Fibroblast of upper back skin (primary cell): ENCODE results near the gene CD300A.

ENCODE experiments used
- DNase-seq: peaks from one replicate; pipeline ENCODE4 v3.0.0-alpha.2; 2013

CD300A gene

DNA sequence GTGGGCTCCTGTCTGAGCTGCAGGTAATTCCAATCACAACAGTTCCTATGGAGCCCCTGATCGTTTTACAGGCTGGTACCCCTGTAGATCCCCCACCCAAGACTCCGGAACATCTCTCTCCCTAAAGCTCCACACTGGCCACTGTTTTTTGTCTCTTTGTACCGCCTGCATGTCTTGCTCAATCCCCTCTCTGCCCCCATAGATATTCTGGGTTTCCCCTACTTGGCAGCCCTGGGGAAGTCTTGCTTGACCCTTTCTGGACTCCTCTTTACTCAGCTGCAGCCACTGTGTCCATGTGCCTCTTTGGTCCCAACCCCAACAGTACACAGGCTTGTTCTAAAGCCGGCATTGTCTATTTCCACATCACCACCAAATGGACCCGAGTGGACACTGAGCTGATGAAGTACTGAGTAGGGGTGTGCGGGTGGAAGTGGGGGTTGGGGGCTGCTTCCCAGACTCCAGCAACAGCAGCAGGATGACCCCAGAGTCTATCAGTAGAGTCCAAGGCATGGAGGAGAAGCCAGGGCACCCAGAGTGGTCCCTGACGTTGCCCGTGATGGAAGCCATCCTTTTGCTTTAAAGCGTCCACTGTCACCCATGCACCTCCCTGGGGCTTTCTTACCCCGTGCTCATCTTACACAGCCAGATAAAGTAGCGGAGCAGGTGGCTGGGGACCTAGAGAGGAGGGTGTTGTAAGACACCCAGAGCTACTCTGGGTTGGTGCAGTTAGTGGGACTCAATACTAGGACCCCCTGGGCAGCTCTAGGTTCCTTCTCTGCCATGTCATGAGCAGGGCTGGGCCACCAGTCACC, 58.4 kb downstream of the CD300A start:
- DNase-seq: no peak

DNA sequence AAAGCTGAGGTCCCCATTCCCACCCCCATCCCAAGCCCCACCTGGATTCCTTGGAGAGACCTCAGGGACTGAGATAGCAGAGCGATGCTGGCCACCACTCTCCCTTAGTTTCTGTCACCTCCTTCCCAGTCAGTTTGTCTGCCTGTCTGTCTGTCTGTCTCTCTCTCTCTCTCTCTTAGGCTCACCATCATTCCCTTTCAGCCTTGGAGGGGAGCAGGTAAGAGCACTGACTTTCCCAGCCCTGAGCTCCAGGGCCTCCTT, 59.0 kb downstream of the CD300A start:
- DNase-seq: no peak

DNA sequence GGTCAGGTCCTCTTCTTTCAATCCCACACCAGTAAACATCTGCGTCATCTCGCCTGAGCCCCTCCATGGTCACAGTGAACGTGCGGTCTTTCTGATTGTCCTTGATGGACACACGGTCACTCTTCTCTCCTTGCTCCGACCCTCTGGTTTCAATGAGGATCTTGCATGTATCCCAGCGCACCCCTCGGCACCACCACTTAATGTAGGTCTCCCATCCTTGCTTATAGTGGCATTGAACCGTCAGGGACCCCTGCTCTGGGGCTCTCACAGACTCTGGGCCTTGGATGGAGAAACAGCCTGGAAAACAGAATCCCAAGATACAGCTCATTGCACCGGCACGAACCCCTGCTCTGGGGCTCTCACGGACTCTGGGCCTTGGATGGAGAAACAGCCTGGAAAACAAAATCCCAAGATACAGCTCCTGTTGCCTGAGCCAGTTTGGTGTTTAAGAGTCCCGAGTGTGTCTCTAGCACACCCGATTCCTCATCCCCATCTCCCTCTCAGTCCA, 59.4 kb downstream of the CD300A start:
- no peak for DNase-seq

DNA sequence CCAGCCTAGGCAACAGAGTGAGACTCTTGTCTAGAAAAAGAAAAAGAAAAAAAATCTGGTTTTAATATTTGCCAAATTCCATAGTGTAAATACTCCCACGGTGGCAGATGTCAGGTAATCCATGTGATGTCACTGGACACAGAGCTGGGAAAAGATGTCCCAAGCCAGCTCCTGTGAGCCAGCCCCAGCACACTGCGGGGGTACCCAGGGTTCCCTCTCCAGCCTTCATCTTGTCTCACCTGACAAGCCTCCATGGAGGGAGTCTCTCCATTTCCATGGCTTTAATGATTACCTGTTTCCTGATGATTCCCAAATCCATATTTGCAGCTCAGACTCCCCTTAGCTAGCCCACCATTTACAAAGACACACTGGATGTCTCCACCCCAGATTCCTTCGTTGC, 60.2 kb downstream of the CD300A start:
- no peak for DNase-seq

DNA sequence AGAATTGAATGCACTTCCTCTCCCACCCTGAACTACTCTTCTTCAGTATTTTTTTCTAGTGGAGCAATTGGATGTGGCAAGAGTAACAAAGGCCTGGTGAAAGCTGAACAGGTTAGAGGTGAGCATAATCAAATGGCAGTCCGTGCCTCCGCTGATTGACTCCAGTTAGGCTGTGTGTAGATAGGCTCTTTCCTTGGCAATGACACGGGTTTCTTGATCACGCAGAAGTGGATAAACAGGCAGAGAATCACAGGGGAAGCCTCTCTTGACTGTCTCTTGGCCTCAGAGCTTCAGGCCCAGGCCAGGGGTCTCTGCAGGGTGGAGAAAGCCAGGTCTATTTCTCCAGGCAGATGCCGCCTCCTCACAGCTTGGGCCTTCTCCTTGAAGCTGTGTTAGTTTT, 60.6 kb downstream of the CD300A start:
- no peak for DNase-seq

DNA sequence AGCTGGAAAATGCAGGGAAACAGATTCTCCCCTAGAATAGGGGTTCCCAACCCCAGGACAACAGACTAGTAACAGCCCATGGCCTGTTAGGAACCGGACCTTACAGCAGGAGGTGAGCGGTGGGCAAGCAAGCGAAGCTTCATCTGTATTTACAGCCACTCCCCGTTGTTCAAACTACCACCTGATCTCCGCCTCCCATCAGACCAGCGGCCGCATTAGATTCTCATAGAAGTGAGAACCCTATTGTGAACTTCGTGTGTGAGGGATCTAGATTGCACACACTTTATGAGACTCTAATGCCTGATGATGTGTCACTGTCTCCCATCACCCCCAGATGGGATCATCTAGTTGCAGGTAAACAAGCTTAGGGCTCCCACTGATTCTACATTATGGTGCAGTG, 61.3 kb downstream of the CD300A start:
- DNase-seq: no peak

DNA sequence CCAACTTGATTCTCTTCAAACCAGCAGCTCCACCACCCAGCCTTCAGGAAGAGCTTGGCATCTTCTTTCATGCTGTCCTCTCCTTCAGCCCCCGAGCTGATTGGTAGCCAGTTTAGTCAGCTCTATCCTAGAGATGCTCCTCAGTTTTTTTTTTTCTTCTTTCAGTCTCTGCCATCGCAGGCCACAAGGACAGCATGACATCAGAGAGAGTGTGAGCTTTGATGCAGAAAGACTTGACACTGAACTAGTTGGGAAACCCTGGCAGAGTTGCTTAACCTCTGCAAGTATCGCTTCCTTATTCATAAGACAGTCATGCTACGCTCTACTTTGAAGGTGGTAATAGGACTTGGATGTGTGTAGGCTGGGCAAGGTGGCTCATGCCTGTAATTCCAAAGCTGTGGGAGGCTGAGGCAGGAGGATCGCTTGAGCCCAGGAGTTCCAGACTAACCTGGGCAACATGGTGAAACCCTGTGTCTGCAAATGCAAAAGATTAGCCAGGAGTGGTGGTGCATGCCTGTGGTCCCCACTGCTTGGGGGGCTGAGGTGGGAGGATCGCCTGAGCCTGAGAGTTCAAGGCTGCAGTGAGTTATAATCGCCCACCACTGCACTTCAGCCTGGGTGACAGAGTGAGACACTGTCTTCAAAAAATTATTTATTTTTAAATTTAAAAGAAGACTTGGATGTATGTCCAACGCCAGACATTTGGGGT, 62.2 kb downstream of the CD300A start:
- no peak for DNase-seq

DNA sequence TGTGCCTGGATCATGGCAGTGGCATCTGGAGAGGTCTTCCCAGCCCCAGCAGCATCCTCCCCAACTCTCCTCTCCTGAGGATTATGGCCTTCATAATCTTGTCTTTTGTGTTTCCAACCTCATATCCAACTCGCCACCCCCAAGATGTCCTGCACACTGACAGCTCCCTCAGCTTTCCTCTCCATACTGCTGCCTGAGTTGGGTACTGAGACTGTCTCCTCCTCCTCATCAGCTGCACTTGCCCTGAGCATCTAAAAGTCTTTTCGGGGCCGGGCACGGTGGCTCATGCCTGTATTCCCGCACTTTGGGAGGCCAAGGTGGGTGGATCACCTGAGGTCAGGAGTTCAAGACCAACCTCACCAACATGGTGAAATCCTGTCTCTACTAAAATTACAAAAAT, 62.8 kb downstream of the CD300A start:
- no peak for DNase-seq

DNA sequence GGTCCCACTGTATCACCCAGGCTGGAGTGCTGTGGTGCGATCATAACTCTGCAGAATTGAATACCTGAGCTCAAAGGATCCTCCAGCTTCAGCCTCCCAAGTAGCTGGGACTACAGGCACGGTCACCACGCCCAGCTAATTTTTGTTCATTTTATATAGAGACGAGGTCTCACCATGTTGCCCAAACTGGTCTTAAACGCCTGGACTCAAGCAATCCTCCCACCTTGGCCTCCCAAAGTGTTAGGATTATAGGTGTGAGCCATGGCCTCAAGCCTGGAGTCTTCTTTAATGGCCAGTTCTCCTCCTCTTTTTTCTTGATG, 64.4 kb downstream of the CD300A start:
- DNase-seq: no peak

DNA sequence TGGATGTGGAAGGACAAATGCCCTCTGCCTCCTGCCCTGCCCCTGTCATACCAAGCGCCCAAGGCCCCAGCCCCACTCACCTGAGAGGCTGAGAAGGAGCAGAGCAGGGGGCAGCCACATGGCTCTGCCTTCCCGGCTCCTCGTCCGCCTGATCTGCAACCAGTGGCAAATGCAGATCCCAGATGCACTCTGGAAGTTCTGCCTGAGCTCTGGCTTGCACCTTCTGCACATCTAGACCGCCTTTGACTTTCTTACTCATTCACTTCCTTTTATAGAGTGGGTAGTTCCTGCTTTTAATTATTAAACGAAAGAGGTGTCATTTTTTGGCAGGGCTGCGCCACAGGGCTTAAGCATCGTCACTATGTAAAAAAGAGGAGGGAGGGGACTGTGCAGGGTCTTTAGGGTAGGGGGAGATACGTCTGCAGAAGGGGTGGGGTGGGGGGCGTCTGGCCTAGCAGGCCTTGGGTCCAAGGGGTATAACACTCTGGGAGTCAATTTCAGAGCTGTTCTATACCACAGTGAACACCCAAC, 64.9 kb downstream of the CD300A start, which contains the start of gene CD300LB:
TSS of gene CD300LB (minus strand) at position 245 of the 531 bp plus-strand sequence. CDS start at position 120, 125 bp downstream.
- DNase-seq: no peak

DNA sequence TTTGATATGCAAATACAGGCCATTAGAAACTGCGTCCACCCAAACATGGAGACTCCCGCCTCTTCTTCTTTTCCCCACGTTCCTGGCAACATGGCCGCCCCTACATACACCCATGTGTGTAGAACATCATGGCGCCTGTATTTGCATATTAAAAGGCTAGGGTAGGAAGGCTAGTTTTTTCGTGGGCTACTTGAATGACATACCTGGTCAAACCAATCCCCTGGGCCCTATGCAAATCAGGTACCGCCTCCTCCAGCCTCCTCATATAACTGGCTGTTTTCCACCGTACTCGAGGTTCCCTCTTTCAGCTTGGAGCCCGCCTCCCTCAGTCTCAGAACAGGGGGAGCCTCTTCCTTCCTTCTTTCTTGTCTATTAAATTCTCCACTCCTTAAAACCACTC, 65.7 kb downstream of the CD300A start:
- DNase-seq: no peak
